Endothelial cell of umbilical vein (primary cell): Measurements from ENCODE around the gene FKRP. TPM values are rescaled to one million over a fixed set of nuclear protein-coding genes. Genes with fewer than 3 reads are reported as not detected.

Source experiments
- BruUV-seq: library from RNA; stranded (reverse); fragments of 400-500 nt; replicated peaks from 2 replicates; lab custom pipeline; 2021; lab: Mats Ljungman, UMichigan
- CTCF ChIA-PET: fragments of 300-600, 350-600 bp; sonication (Branson Sonifier 250); formaldehyde crosslinking; loops from one replicate; lab custom pipeline; 2021; ENCODE audit warnings: antibody characterized with exemption, inconsistent platforms; lab: Charles Lee
- POLR2A ChIA-PET: fragments of 300-600, 350-600 bp; sonication (Branson Sonifier 250); formaldehyde crosslinking; loops from one replicate; lab custom pipeline; 2021; ENCODE audit warnings: antibody characterized with exemption, inconsistent platforms; lab: Charles Lee
- DNase-seq: peaks from one replicate; pipeline ENCODE4 v3.0.0-alpha.2; 2011; ENCODE audit warnings: low read depth, low spot score
- FAIRE-seq: peaks from 2 replicates; lab custom pipeline; 2011; peaks lifted over from hg19 to GRCh38; lab: Jason Lieb, UNC
- H2AFZ ChIP-seq: 2 replicates; pipeline ENCODE4 v1.6.0; 2012; ENCODE audit warnings: low read depth, low read length, control low read depth, inconsistent platforms
- H3K27ac ChIP-seq: 2 replicates; pipeline ENCODE4 v1.5.1; 2011; ENCODE audit warnings: low read depth, mild to moderate bottlenecking, control low read depth, low read length, moderate library complexity; ENCODE audit not compliant: insufficient read depth
- H3K27me3 ChIP-seq, 2 experiments: 2 replicates each; pipeline versions ENCODE4 v1.6.0 to v1.6.1; 2011; ENCODE audit warnings: low read length in 2 of 2, mixed read lengths in 1 of 2; ENCODE audit not compliant: control insufficient read depth in 2 of 2, insufficient read depth in 2 of 2
- H3K36me3 ChIP-seq, 2 experiments: 2 replicates in 1 of 2; 3 replicates in 1 of 2; pipeline ENCODE4 v1.5.1; 2011; ENCODE audit warnings: low read length in 2 of 2, mild to moderate bottlenecking in 1 of 2, moderate library complexity in 1 of 2; ENCODE audit not compliant: control insufficient read depth in 2 of 2, insufficient read depth in 2 of 2; ENCODE audit errors: extremely low read depth in 1 of 2
- H3K4me1 ChIP-seq: 3 replicates; pipeline ENCODE4 v1.5.1; 2011; ENCODE audit warnings: mild to moderate bottlenecking, low read length; ENCODE audit not compliant: control insufficient read depth, insufficient read depth; ENCODE audit errors: extremely low read depth
- H3K4me2 ChIP-seq: 2 replicates; pipeline ENCODE4 v1.6.1; 2011; ENCODE audit warnings: low read length, control low read depth, mixed read lengths; ENCODE audit not compliant: insufficient read depth
- H3K4me3 ChIP-seq, 3 experiments: fragments of 200-600 bp in 1 of 3; sonication (generic), shearing (Covaris generic) in 1 of 3; replicated peaks in 1 of 3; 2 replicates each; pipeline ENCODE4 v1.5.1; 2011 to 2016; ENCODE audit warnings: control low read depth in 3 of 3, low read length in 3 of 3, mild to moderate bottlenecking in 2 of 3, inconsistent platforms in 1 of 3, low read depth in 1 of 3, moderate library complexity in 1 of 3; ENCODE audit not compliant: insufficient read depth in 1 of 3
- H3K79me2 ChIP-seq: 2 replicates; pipeline ENCODE4 v1.6.0; 2012; ENCODE audit warnings: low read length, inconsistent platforms; ENCODE audit not compliant: control insufficient read depth, insufficient read depth
- H3K9ac ChIP-seq: replicated peaks from 2 replicates; pipeline ENCODE3; 2011; ENCODE audit warnings: low read length, control low read depth; ENCODE audit not compliant: insufficient read depth; ENCODE audit errors: extremely low read depth
- H3K9me1 ChIP-seq: replicated peaks from 3 replicates; pipeline ENCODE4 v1.6.0; 2011; ENCODE audit warnings: mild to moderate bottlenecking, low read length; ENCODE audit not compliant: control insufficient read depth, insufficient read depth; ENCODE audit errors: extremely low read depth
- H3K9me3 ChIP-seq: replicated peaks from 2 replicates; pipeline ENCODE4 v1.5.1; 2012; ENCODE audit warnings: low read length, inconsistent platforms; ENCODE audit not compliant: control insufficient read depth, insufficient read depth
- H4K20me1 ChIP-seq: replicated peaks from 2 replicates; pipeline ENCODE3; 2011; ENCODE audit warnings: mild to moderate bottlenecking, low read length; ENCODE audit not compliant: control insufficient read depth, insufficient read depth; ENCODE audit errors: extremely low read depth
- CTCF ChIP-seq, 2 donors: IDR thresholded peaks; 1 replicate in 1 of 2; 2 replicates in 1 of 2; pipeline ENCODE4 v1.5.1; 2011; ENCODE audit warnings: low read length in 2 of 2, mild to moderate bottlenecking in 2 of 2, moderate library complexity in 2 of 2, control low read depth in 1 of 2, inconsistent platforms in 1 of 2, low read depth in 1 of 2; ENCODE audit not compliant: insufficient read depth in 1 of 2; ENCODE audit errors: extremely low read depth in 1 of 2
- EZH2 ChIP-seq: IDR thresholded peaks from 2 replicates; pipeline ENCODE4 v1.6.1; 2012; ENCODE audit warnings: borderline replicate concordance, low read depth, mild to moderate bottlenecking, moderate library complexity, low read length, inconsistent platforms; ENCODE audit not compliant: severe bottlenecking
- FOS ChIP-seq: IDR thresholded peaks from 2 replicates; pipeline ENCODE4 v1.6.1; 2011; ENCODE audit warnings: mild to moderate bottlenecking, low read length, moderate library complexity, borderline replicate concordance; ENCODE audit not compliant: insufficient read depth
- GATA2 ChIP-seq: IDR thresholded peaks from 2 replicates; pipeline ENCODE4 v1.7.0; 2011; ENCODE audit warnings: low read depth, mild to moderate bottlenecking, moderate library complexity, mixed read lengths, low read length; ENCODE audit not compliant: insufficient read length, insufficient read depth
- JUN ChIP-seq: IDR thresholded peaks from 2 replicates; pipeline ENCODE4 v1.6.1; 2011; ENCODE audit warnings: borderline replicate concordance, low read depth; ENCODE audit not compliant: insufficient read length, insufficient read depth
- MAX ChIP-seq: IDR thresholded peaks from 2 replicates; pipeline ENCODE4 v1.6.1; 2011; ENCODE audit not compliant: insufficient read depth, insufficient read length
- MYC ChIP-seq: IDR thresholded peaks from one replicate; pipeline ENCODE4 v1.6.1; 2011; ENCODE audit warnings: mild to moderate bottlenecking, low read depth, low read length
- POLR2A ChIP-seq: IDR thresholded peaks from 2 replicates; pipeline ENCODE4 v1.6.1; 2012; ENCODE audit warnings: low read depth, mild to moderate bottlenecking, control low read depth, low read length
- POLR2AphosphoS5 ChIP-seq: IDR thresholded peaks from 2 replicates; pipeline ENCODE4 v1.6.1; 2012; ENCODE audit warnings: low read depth, mild to moderate bottlenecking, control low read depth, low read length, moderate library complexity; ENCODE audit not compliant: insufficient read depth
- dilution Hi-C: fragments of 300-500 bp; cut with MboI; formaldehyde crosslinking; loops from one replicate; pipeline ENCODE4 v1.15.0; 2019; ENCODE audit warnings: low sequenced_read_pairs; ENCODE audit not compliant: extremely low pct_ligation_motif_present
- intact Hi-C: fragments of 100-400 bp; cut with micrococcal nuclease; formaldehyde crosslinking; loops from one replicate; pipeline ENCODE4 v1.10.0; 2022
- polyA plus RNA-seq, 4 experiments: library from polyadenylated mRNA; depleted of rRNA in 3 of 4; stranded (reverse) in 3 of 4; unstranded in 1 of 4; fragments of >200 nt; gene quantifications; 2 replicates each; pipeline versions ENCODE4 v1.2.1 to v1.2.3, GENCODE V29; 2011 to 2012; ENCODE audit warnings: missing spikeins in 1 of 4
- total RNA-seq: library from RNA; stranded (reverse); gene quantifications from 2 replicates; pipeline ENCODE4 v1.2.3, GENCODE V29; 2021

The FKRP gene
- total and polyA plus RNA-seq, 2 donors (not counting 3 experiments of a cell fraction or from before 2014, with no cell fraction given), result 31.5 to 32.8 TPM

- H3K4me2 ChIP-seq, result no peak overlapping the region
- H3K9me1 ChIP-seq, result no peaks in the 10 kb centered on the region
- ChIA-PET POLR2A (no interaction called here), CTCF (interaction anchor here (1.6 kb wide), 1 partner anchor 30 kb away, joined by 5 read pairs; no protein-coding TSS in a partner anchor)
- H3K9me3 ChIP-seq, result no peaks in the 10 kb centered on the region
- H3K27ac ChIP-seq, result no peak overlapping the region
- no peak for DNase-seq
- dilution Hi-C loops, result no loop called here
- FAIRE-seq, result no peak
- H3K4me1 ChIP-seq, result no peaks in the 10 kb centered on the region
- no peaks in the 10 kb centered on the region for H3K79me2 ChIP-seq
- H3K9ac ChIP-seq, result no peak overlapping the region
- no peaks in the 10 kb centered on the region for H4K20me1 ChIP-seq
- H3K36me3 ChIP-seq, result peaks cover 21 to 52% of the 10 kb centered on the region in 2 experiments
- H3K4me3 ChIP-seq, result no peak overlapping the region
- intact Hi-C loops, result no loop called here
- no peaks in the 10 kb centered on the region for H3K27me3 ChIP-seq
- no peak overlapping the region for H2AFZ ChIP-seq
- BruUV-seq, result no TSS peak
- TF ChIP-seq POLR2A (no peak), CTCF (IDR thresholded peaks at IDR 0.05; ENCODE audit: extremely low read depth in 1 of 2, insufficient read depth in 1 of 2, low read depth in 1 of 2, low read length in 2 of 2) (no peak), FOS (no peak), MYC (no peak)
Measured at GRCh38 chr19:46698395-46699321, 47.2 kb upstream of the FKRP start.

GRCh38 chr19:46700704-46701103 lies 45.2 kb upstream of the FKRP start:
- intact Hi-C loops, result no loop called here
- no peak overlapping the region for H3K4me3 ChIP-seq
- ChIA-PET CTCF (no interaction called here), POLR2A (no interaction called here)
- no peaks in the 10 kb centered on the region for H3K9me3 ChIP-seq
- no peaks in the 10 kb centered on the region for H3K9me1 ChIP-seq
- DNase-seq (no peak), FAIRE-seq (no peak)
- no peak overlapping the region for H3K4me2 ChIP-seq
- no peaks in the 10 kb centered on the region for H3K4me1 ChIP-seq
- H3K27ac ChIP-seq, result no peak overlapping the region
- dilution Hi-C loops, result no loop called here
- no peaks in the 10 kb centered on the region for H4K20me1 ChIP-seq
- H3K36me3 ChIP-seq, result peaks cover 21 to 44% of the 10 kb centered on the region in 2 experiments
- H2AFZ ChIP-seq, result no peak overlapping the region
- no peaks in the 10 kb centered on the region for H3K27me3 ChIP-seq
- TF ChIP-seq JUN (no peak), MYC (no peak), EZH2 (no peak), FOS (no peak), CTCF (IDR thresholded peaks at IDR 0.05; ENCODE audit: extremely low read depth in 1 of 2, insufficient read depth in 1 of 2, low read depth in 1 of 2, low read length in 2 of 2) (no peak), POLR2AphosphoS5 (no peak), POLR2A (no peak), MAX (no peak), GATA2 (no peak)
- BruUV-seq, result no TSS peak
- H3K79me2 ChIP-seq, result peaks cover 2% of the 10 kb centered on the region
- no peak overlapping the region for H3K9ac ChIP-seq
